Measurements from ENCODE around the gene BTBD16.

Gene BTBD16

GRCh38 chr10:122271076-122271475 lies at the start of gene BTBD16:
BTBD16 (plus strand) TSS chr10:122271296; CDS start chr10:122275082, 3,786 bp downstream.
- TF ChIP-seq, protein P1, sequence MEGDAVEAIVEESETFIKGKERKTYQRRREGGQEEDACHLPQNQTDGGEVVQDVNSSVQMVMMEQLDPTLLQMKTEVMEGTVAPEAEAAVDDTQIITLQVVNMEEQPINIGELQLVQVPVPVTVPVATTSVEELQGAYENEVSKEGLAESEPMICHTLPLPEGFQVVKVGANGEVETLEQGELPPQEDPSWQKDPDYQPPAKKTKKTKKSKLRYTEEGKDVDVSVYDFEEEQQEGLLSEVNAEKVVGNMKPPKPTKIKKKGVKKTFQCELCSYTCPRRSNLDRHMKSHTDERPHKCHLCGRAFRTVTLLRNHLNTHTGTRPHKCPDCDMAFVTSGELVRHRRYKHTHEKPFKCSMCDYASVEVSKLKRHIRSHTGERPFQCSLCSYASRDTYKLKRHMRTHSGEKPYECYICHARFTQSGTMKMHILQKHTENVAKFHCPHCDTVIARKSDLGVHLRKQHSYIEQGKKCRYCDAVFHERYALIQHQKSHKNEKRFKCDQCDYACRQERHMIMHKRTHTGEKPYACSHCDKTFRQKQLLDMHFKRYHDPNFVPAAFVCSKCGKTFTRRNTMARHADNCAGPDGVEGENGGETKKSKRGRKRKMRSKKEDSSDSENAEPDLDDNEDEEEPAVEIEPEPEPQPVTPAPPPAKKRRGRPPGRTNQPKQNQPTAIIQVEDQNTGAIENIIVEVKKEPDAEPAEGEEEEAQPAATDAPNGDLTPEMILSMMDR (IDR thresholded peaks at IDR 0.05): no peak

GRCh38 chr10:122221958-122222357 lies 49.1 kb upstream of the BTBD16 start:
- TF ChIP-seq, protein P1 (IDR thresholded peaks at IDR 0.05): no peak

DNA sequence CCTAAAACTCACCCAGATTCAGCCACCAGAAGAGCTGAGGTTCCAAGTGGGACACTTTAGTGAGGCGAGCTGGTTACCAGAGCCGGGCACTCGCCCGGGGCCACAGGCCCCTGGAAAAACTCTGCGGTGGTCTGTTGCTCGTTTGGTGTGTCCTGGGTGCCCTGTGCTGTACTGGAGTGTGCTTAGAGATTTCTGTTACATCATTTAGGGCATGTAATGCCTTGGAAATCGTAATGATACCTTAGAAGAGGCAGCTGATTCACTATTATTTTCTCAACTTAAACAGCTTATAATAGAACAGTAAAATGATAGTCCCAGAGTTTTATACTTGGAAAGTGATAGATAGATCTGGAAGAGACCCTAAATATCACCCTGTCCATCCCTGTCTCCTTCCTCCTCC lies 48.5 kb upstream of the BTBD16 start:
- TF ChIP-seq, protein P1 (IDR thresholded peaks at IDR 0.05): no peak

DNA sequence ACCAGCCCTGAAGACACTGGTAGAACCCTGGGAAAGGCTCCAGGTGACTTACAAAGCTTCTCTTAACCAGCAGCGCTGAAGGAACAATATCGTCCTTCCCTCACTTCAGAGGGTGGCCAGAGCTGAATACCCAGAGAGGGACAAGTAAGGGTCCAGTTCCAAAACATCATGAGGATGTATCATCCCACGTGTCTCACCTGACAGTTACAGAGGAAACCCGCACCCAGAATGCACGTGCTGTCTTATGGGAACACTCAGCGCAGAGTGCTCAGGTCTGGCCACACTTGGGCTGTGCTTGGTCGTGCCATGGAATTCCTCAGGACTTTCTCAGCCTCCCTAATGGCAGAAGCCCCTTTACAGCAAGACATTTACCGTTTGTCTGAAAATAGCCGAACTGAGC lies 46.9 kb upstream of the BTBD16 start:
- TF ChIP-seq, protein P1 (IDR thresholded peaks at IDR 0.05): no peak

DNA sequence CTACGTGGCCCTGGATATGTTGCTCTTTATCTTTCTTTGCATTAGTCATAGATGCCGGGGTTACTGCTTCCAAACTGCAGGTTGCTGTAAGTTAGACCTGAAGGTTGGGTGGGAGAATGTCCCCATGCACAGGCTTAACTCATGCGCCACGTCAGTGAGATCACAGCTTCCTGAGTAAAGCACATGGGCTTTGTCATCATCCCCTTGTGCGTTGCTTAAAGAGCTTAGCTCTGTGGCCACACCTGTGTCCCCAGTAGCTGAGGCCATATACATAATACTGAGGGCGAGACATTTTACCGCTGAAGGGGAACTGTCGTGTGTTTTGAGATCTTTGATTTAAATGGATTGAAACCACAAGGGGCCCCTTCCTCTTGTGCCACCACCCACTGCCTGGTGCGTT lies 45.8 kb upstream of the BTBD16 start:
- TF ChIP-seq, protein P1 (IDR thresholded peaks at IDR 0.05): no peak

DNA sequence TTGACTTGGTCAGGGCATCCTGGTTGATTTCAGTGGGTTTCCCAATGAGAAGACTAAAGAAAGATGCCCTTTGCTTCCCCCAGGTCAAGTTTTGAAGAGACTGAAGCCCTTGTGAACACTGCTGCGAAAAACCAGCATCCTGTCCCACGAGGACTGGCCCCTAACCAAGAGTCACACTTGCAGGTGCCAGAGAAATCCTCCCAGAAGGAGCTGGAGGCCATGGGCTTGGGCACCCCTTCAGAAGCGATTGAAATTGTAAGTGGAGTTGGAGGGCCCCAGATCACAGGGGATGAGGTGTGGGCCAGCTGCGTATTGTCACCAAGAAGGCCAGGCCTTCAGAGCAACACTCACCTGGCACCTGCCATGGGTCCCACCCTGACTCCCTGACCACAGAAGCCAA lies 43.3 kb upstream of the BTBD16 start:
- TF ChIP-seq, protein P1 (IDR thresholded peaks at IDR 0.05): no peak

- TF ChIP-seq, protein P1 (IDR thresholded peaks at IDR 0.05): no peak
Observed at GRCh38 chr10:122229666-122230065, 41.4 kb upstream of the BTBD16 start.

DNA sequence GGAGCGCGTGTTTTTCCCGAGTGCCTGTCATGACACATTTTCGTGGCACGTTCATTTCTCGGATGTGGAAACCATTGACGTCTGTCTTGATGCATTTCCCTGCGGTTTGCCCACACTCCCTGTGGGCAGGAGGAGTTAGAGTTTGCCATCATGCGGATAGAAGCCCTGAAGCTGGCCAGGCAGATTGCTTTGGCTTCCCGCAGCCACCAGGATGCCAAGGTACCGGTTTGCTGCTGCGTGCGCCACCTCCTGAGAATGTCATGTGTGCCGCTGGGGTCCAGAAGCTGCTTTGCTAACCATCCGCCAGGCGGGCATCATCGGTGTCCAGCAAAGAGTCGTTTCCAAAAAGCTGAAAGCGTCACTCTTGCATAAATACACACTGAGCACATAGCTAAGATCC lies 40.9 kb upstream of the BTBD16 start:
- TF ChIP-seq, protein P1 (IDR thresholded peaks at IDR 0.05): no peak
